ENCODE data around the gene ARHGAP28.

- no peak for TF ChIP-seq CTCF (conservative IDR thresholded peaks at IDR 0.05)
- no peak for TF ChIP-seq ZFX (IDR thresholded peaks at IDR 0.05)
Observed at GRCh38 chr18:6951336-6952090, 222.0 kb downstream of the ARHGAP28 start.

All from C4-2B (cell line).